ENCODE data around the gene PRDX5. TPM values are rescaled to one million over a fixed set of nuclear protein-coding genes. Genes with fewer than 3 reads are reported as not detected.

Gene PRDX5
- total RNA-seq, 1 experiment from 2014 or later = 267 TPM

DNA sequence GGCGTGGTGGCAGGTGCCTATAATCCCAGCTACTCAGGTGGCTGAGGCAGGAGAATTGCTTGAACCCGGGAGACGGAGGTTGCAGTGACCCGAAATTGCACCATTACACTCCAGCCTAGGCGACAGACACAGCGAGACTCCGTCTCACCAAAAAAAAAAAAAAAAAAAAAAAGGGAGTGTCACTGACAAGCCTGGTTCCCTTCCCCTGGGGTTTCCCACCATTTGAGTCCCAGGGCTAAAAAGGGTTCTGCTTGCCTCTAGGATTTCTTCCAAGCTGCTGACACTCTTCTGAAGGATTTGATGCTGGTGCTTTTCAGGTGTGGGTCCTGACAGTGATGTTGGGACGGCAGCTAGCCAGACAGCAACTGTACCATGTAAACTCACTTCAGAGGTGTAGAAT, 20.8 kb downstream of the PRDX5 start (continued):
- TF ChIP-seq YY1 (IDR thresholded peaks at IDR 0.05; ENCODE audit: extremely low read depth, insufficient replicate concordance, low read depth, low read length) (no peak), RAD21 (IDR thresholded peaks at IDR 0.05; ENCODE audit: low read depth) (no peak), ZNF274 (IDR thresholded peaks at IDR 0.05; ENCODE audit: low read depth, low read length) (no peak), POLR2AphosphoS5 (IDR thresholded peaks at IDR 0.05; ENCODE audit: low read depth, low read length) (no peak), JUND (IDR thresholded peaks at IDR 0.05) (no peak), POLR2A (IDR thresholded peaks at IDR 0.05; ENCODE audit: borderline replicate concordance, extremely low read depth, insufficient read depth, insufficient read length) (no peak)

DNA sequence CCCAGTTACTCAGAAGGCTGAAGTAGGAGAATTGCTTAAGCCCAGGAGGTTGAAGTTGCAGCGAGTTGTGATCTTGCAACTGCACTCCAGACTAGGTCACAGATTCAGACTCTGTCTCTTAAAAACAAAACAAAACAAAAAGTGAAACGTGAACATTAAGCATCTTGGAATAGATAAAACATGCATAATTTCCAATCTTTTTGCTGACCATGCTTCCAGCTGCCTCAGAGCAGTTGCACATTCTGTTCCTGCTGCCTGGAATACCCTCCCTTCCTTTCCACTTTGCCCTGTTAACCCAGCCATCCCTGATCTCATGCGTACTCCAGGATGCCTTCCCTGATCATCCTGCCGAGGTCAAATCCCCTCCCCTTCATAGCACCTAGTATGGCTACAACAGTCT, 21.4 kb downstream of the PRDX5 start:
- Histone ChIP-seq H3K9ac (ENCODE audit: low read length) (no peak overlapping the region), H3K9me3 (ENCODE audit: control insufficient read depth in 1 of 2, insufficient read depth in 1 of 2, low read depth in 1 of 2, low read length in 2 of 2) (no peaks in the 10 kb centered on the region), H3K79me2 (ENCODE audit: insufficient read depth, low read length) (no peaks in the 10 kb centered on the region), H3K4me1 (ENCODE audit: control insufficient read depth in 1 of 2, insufficient read depth in 2 of 2, low read length in 2 of 2) (peaks cover 26 to 52% of the 10 kb centered on the region in 2 experiments), H3K9me2 (ENCODE audit: insufficient read depth) (no peaks in the 10 kb centered on the region), H3K27me3 (ENCODE audit: insufficient read depth, low read length) (no peaks in the 10 kb centered on the region), H3K4me2 (ENCODE audit: low read length) (no peak overlapping the region), H4K20me1 (ENCODE audit: insufficient read depth) (no peaks in the 10 kb centered on the region), H2AFZ (ENCODE audit: low read depth, low read length, poor library complexity, severe bottlenecking) (no peak overlapping the region), H3K27ac (ENCODE audit: low read depth, low read length) (no peak overlapping the region), H3K36me3 (ENCODE audit: control insufficient read depth in 1 of 2, insufficient read depth in 2 of 2, low read length in 2 of 2) (no peaks in the 10 kb centered on the region), H3K4me3 (replicated peaks in 1 of 2; ENCODE audit: low read depth in 1 of 2, low read length in 2 of 2) (no peak overlapping the region)
- CTCF ChIA-PET = no interaction called here
- POLR2A ChIA-PET = interaction anchor here (1.0 kb wide), 1 partner anchor 16 kb away, joined by 4 read pairs; no protein-coding TSS in a partner anchor
- no TSS peak for BruUV-seq (replicated peaks)
- no peak for TF ChIP-seq ZFX (IDR thresholded peaks at IDR 0.05)
- TF ChIP-seq CBX3 (IDR thresholded peaks at IDR 0.05; ENCODE audit: low read depth) = no peak
- TF ChIP-seq YY1 (IDR thresholded peaks at IDR 0.05; ENCODE audit: extremely low read depth, insufficient replicate concordance, low read depth, low read length) = no peak
- TF ChIP-seq EZH2 (IDR thresholded peaks at IDR 0.05) = no peak
- TF ChIP-seq TCF7L2 (IDR thresholded peaks at IDR 0.05; ENCODE audit: borderline replicate concordance, extremely low read depth, insufficient read depth, insufficient read length) = no peak
- TF ChIP-seq EGR1 (IDR thresholded peaks at IDR 0.05; ENCODE audit: low read depth) = no peak
- TF ChIP-seq, protein P1, sequence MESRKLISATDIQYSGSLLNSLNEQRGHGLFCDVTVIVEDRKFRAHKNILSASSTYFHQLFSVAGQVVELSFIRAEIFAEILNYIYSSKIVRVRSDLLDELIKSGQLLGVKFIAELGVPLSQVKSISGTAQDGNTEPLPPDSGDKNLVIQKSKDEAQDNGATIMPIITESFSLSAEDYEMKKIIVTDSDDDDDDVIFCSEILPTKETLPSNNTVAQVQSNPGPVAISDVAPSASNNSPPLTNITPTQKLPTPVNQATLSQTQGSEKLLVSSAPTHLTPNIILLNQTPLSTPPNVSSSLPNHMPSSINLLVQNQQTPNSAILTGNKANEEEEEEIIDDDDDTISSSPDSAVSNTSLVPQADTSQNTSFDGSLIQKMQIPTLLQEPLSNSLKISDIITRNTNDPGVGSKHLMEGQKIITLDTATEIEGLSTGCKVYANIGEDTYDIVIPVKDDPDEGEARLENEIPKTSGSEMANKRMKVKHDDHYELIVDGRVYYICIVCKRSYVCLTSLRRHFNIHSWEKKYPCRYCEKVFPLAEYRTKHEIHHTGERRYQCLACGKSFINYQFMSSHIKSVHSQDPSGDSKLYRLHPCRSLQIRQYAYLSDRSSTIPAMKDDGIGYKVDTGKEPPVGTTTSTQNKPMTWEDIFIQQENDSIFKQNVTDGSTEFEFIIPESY (IDR thresholded peaks at IDR 0.05; ENCODE audit: extremely low read depth, insufficient replicate concordance, low read length) = no peak
- no peak for TF ChIP-seq RAD21 (IDR thresholded peaks at IDR 0.05; ENCODE audit: low read depth)
- TF ChIP-seq SRF (IDR thresholded peaks at IDR 0.05; ENCODE audit: low read depth) = no peak
- no peak for TF ChIP-seq ZNF274 (IDR thresholded peaks at IDR 0.05; ENCODE audit: low read depth, low read length)
- RAD21 ChIA-PET (ENCODE audit: low non-redundant PET in 1 of 2, low total read pairs in 2 of 2, uncharacterized antibody in 2 of 2, unreplicated experiment in 2 of 2) = no interaction called here
- intact Hi-C loops (cut with micrococcal nuclease) = no loop called here
- ATAC-seq (no peak), DNase-seq (ENCODE audit: low read depth, low spot score) (no peak)

All from HCT116 (cell line).